AG09309 (cell line): ENCODE measurements around the gene BIRC5.

Source experiments
- DNase-seq: peaks from one replicate; pipeline ENCODE4 v3.0.0-alpha.2; 2010; ENCODE audit warnings: low read depth
- H3K4me3 ChIP-seq: 2 replicates; pipeline ENCODE4 v1.5.1; 2011; ENCODE audit warnings: mild to moderate bottlenecking, low read depth, low read length, moderate library complexity; ENCODE audit not compliant: control insufficient read depth
- CTCF ChIP-seq: IDR thresholded peaks from 2 replicates; pipeline ENCODE4 v1.5.1; 2011; ENCODE audit warnings: mild to moderate bottlenecking, low read depth, low read length, inconsistent platforms; ENCODE audit not compliant: insufficient read depth, control insufficient read depth; ENCODE audit errors: missing control alignments

Gene BIRC5

GRCh38 chr17:78210111-78210510 lies 3.9 kb upstream of the BIRC5 start:
- no peak for DNase-seq

GRCh38 chr17:78211032-78211431 lies 3.0 kb upstream of the BIRC5 start:
- no peak overlapping the region for H3K4me3 ChIP-seq
- no peak for DNase-seq
- TF ChIP-seq CTCF, result no peak

More at GRCh38 chr17:78210111-78210510, 3.9 kb upstream of the BIRC5 start:
- H3K4me3 ChIP-seq, result no peak overlapping the region
- no peak for TF ChIP-seq CTCF

GRCh38 chr17:78214706-78215061 lies 631 bp downstream of the BIRC5 start:
- no peak for DNase-seq
- TF ChIP-seq CTCF, result no peak
- peak overlapping the region; percentile 83 for H3K4me3 ChIP-seq

GRCh38 chr17:78219396-78220150 lies 5.5 kb downstream of the BIRC5 start:
- no peak overlapping the region for H3K4me3 ChIP-seq
- TF ChIP-seq CTCF, result no peak
- no peak for DNase-seq

GRCh38 chr17:78223061-78223460 lies 9.0 kb downstream of the BIRC5 start:
- no peak for DNase-seq
- no peak for TF ChIP-seq CTCF
- H3K4me3 ChIP-seq, result no peak overlapping the region

- no peak overlapping the region for H3K4me3 ChIP-seq
- DNase-seq, result no peak
- TF ChIP-seq CTCF, result no peak
Measured at GRCh38 chr17:78223765-78224164, 9.7 kb downstream of the BIRC5 start.
